ENCODE data around the gene LARP4B. TPM values are rescaled to one million over a fixed set of nuclear protein-coding genes. Genes with fewer than 3 reads are reported as not detected.

The LARP4B gene
- total and polyA plus RNA-seq, 2 of the 13 experiments (the other 11 are each of a cell fraction or from before 2014, with no cell fraction given): 19.5 to 30.2 TPM

GRCh38 chr10:895324-895723 lies 36.2 kb downstream of the LARP4B start (continued):
- no peak for TF ChIP-seq ZNF704 (CRISPR knock-in tag; IDR thresholded peaks at IDR 0.05; ENCODE audit: borderline replicate concordance)
- no peak for TF ChIP-seq ZNF354B (CRISPR knock-in tag; IDR thresholded peaks at IDR 0.05)
- TF ChIP-seq FLYWCH1 (CRISPR knock-in tag; IDR thresholded peaks at IDR 0.05): no peak
- no peak for TF ChIP-seq ZNF292 (CRISPR knock-in tag; IDR thresholded peaks at IDR 0.05; ENCODE audit: borderline replicate concordance, low read depth)
- TF ChIP-seq ATF3 (CRISPR knock-in tag; IDR thresholded peaks at IDR 0.05): no peak
- TF ChIP-seq ZBTB7A (CRISPR knock-in tag; IDR thresholded peaks at IDR 0.05): no peak
- no peak for TF ChIP-seq ZNF580 (CRISPR knock-in tag; IDR thresholded peaks at IDR 0.05; ENCODE audit: borderline replicate concordance, low read depth)

- intact Hi-C loops (cut with micrococcal nuclease; ENCODE audit: unreplicated experiment): no loop called here
- no peak overlapping the region for H3K4me2 ChIP-seq (ENCODE audit: low read depth, low read length)
- H3K36me3 ChIP-seq (replicated peaks in 1 of 2; ENCODE audit: control insufficient read depth in 1 of 2, insufficient read depth in 2 of 2, low read length in 2 of 2): peaks cover 20 to 66% of the 10 kb centered on the region in 2 experiments
- H3K4me3 ChIP-seq (replicated peaks in 1 of 3; ENCODE audit: insufficient read depth in 1 of 3, low read depth in 2 of 3, low read length in 3 of 3): no peak overlapping the region
- no peak for TF ChIP-seq ATF4 (CRISPR knock-in tag; IDR thresholded peaks at IDR 0.05)
- no peak for TF ChIP-seq AGO1 (IDR thresholded peaks at IDR 0.05; ENCODE audit: low read depth, low read length, poor library complexity, severe bottlenecking)
- no peak overlapping the region for H2AFZ ChIP-seq (ENCODE audit: low read length)
- WGBS (ENCODE audit: low lambda C conversion rate): 83% methylated on average over 3 of the region's 3 CpGs
- H3K9me3 ChIP-seq (ENCODE audit: low read length): no peaks in the 10 kb centered on the region
- H3K27ac ChIP-seq (ENCODE audit: extremely low read length, insufficient read depth, low read length): no peak overlapping the region
- ATAC-seq (no peak), DNase-seq (ENCODE audit: low spot score) (no peak), FAIRE-seq (no peak)
- H3K27me3 ChIP-seq (ENCODE audit: control insufficient read depth in 1 of 2, insufficient read depth in 2 of 2, low read length in 2 of 2): no peaks in the 10 kb centered on the region
- peaks cover 31% of the 10 kb centered on the region for H3K4me1 ChIP-seq (ENCODE audit: insufficient read depth, low read length)
- H3K79me2 ChIP-seq (ENCODE audit: insufficient read depth, low read length): peaks cover 14% of the 10 kb centered on the region
- ChIA-PET CTCF (ENCODE audit: low intra/inter-chr PET ratio, low total read pairs) (no interaction called here), POLR2A (interaction anchor here (0.5 kb wide), 1 partner anchor 110 kb away, joined by 6 read pairs; no protein-coding TSS in a partner anchor)
- in situ Hi-C loops (cut with HindIII; ENCODE audit: extremely low pct_ligation_motif_present, low pct_unique_long_range_greater_than_20kb): no loop called here
- BruUV-seq (replicated peaks): no TSS peak
- H4K20me1 ChIP-seq (ENCODE audit: insufficient read depth, low read length): no peaks in the 10 kb centered on the region; the same call in 1 of the 2 replicates
- H3K9ac ChIP-seq (ENCODE audit: insufficient read depth, low read depth, low read length): no peak overlapping the region
Measured at GRCh38 chr10:878895-879294, 52.6 kb downstream of the LARP4B start.
